GM19395 (cell line): ENCODE data around the gene UNC45B.
"Not testable (repeated sequence)": the region's sequence is repeated elsewhere in the genome, so short reads cannot be mapped to it uniquely, and the experiment has no call there.

ENCODE experiments used
- ATAC-seq: cut with Tn5 transposase; IDR thresholded peaks from one replicate; pipeline ENCODE4 v1.9.1; 2021; ENCODE audit warnings: mild to moderate bottlenecking, moderate library complexity; ENCODE audit not compliant: unreplicated experiment

The UNC45B gene

GRCh38 chr17:35141681-35142466, 5.7 kb upstream of the UNC45B start, which contains the start of gene NLE1:
TSS of gene NLE1 (minus strand) at chr17:35142303. CDS start at chr17:35142275, 28 bp downstream.
- ATAC-seq = peak; percentile 78

GRCh38 chr17:35142467-35142796, 5.2 kb upstream of the UNC45B start:
- ATAC-seq = no peak

GRCh38 chr17:35144840-35145239, 2.8 kb upstream of the UNC45B start:
- no peak for ATAC-seq

GRCh38 chr17:35146214-35146833, 1.3 kb upstream of the UNC45B start:
- ATAC-seq = no peak

GRCh38 chr17:35148144-35148543, 527 bp downstream of the UNC45B start:
- ATAC-seq = no peak

GRCh38 chr17:35149941-35150340, 2.3 kb downstream of the UNC45B start:
- ATAC-seq = no peak

GRCh38 chr17:35151080-35151479, 3.5 kb downstream of the UNC45B start:
- not testable (repeated sequence) for ATAC-seq

- ATAC-seq = no peak
Observed at GRCh38 chr17:35152421-35153140, 5.0 kb downstream of the UNC45B start.

- no peak for ATAC-seq
Observed at GRCh38 chr17:35154196-35155165, 6.9 kb downstream of the UNC45B start.

GRCh38 chr17:35155246-35155645, 7.6 kb downstream of the UNC45B start:
- ATAC-seq = no peak

- ATAC-seq = no peak
Observed at GRCh38 chr17:35159940-35160339, 12.3 kb downstream of the UNC45B start.

- ATAC-seq = no peak
Observed at GRCh38 chr17:35160354-35161201, 13.0 kb downstream of the UNC45B start.

- ATAC-seq = no peak
Observed at GRCh38 chr17:35161281-35161761, 13.7 kb downstream of the UNC45B start.

- ATAC-seq = no peak
Observed at GRCh38 chr17:35162755-35163154, 15.1 kb downstream of the UNC45B start.

- no peak for ATAC-seq
Observed at GRCh38 chr17:35163886-35164285, 16.3 kb downstream of the UNC45B start.

GRCh38 chr17:35164716-35165115, 17.1 kb downstream of the UNC45B start:
- ATAC-seq = no peak

GRCh38 chr17:35166526-35166925, 18.9 kb downstream of the UNC45B start:
- ATAC-seq = no peak

GRCh38 chr17:35167046-35167445, 19.4 kb downstream of the UNC45B start:
- ATAC-seq = no peak

GRCh38 chr17:35167666-35168065, 20.0 kb downstream of the UNC45B start:
- no peak for ATAC-seq
